ENCODE data around the gene ARFGEF3.

ARFGEF3 gene

GRCh38 chr6:138263963-138264362, 102.2 kb downstream of the ARFGEF3 start:
- no peak overlapping the region for H3K27ac ChIP-seq (ENCODE audit: insufficient read depth, low read length, poor library complexity, severe bottlenecking)
- no peaks in the 10 kb centered on the region for H3K9me3 ChIP-seq (ENCODE audit: control insufficient read depth, low read length)
- DNase-seq, result no peak
- H3K36me3 ChIP-seq (ENCODE audit: control insufficient read depth, insufficient read depth, low read length), result no peaks in the 10 kb centered on the region
- no peaks in the 10 kb centered on the region for H3K27me3 ChIP-seq (replicated peaks; ENCODE audit: control insufficient read depth, insufficient read depth, low read length, poor library complexity, severe bottlenecking)
- H3K4me3 ChIP-seq (ENCODE audit: insufficient read depth, low read depth, low read length, poor library complexity, severe bottlenecking), result no peak overlapping the region
- no peaks in the 10 kb centered on the region for H3K4me1 ChIP-seq (ENCODE audit: control insufficient read depth, insufficient read depth, low read length, poor library complexity, severe bottlenecking)

DNA sequence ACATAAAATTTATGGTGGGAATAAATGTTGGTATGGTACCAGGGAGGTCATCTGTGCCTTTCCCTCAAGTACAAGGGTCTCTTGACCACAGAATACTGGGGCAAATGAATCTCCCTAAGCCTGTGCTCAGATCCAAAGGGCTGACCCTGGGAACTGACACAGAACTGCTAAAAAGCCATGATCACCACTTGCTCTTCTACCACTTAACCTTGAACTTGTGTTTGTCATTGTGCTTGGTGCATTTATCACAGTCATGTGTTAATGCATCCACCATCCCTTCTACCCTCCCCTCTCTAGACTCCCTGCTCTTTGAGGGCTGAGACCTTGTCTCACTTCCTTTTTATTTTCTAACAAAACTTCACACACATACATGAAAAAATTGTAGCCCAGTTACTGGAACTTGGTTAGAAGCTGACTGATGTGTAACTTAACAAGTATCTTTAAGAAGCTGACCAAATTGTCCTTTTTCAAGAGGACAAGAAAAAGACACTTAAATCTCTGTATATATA, 102.7 kb downstream of the ARFGEF3 start:
- DNase-seq, result no peak

DNA sequence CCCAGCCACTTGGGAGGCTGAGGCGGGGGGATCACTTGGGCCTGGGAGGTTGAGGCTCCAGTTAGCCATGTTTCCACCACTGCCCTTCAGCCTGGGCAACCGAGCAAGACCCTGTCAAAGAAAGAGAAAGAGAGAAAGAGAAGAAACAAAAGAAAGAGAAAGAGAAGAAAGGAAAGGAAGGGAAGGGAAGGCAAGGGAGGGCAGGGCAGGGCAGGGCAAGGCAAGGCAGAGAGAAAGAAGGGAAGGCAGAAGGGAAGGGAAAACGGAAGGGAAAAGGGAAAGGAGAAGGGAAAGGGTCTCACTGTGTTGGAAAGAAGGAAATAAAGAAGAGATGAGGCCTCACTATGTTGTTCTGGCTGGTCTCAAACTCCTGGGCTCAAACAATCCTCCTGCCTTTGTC, 104.4 kb downstream of the ARFGEF3 start:
- Histone ChIP-seq H3K36me3 (ENCODE audit: control insufficient read depth, insufficient read depth, low read length) (no peaks in the 10 kb centered on the region), H3K27ac (ENCODE audit: insufficient read depth, low read length, poor library complexity, severe bottlenecking) (no peak overlapping the region), H3K27me3 (replicated peaks; ENCODE audit: control insufficient read depth, insufficient read depth, low read length, poor library complexity, severe bottlenecking) (no peaks in the 10 kb centered on the region), H3K4me1 (ENCODE audit: control insufficient read depth, insufficient read depth, low read length, poor library complexity, severe bottlenecking) (no peaks in the 10 kb centered on the region), H3K9me3 (ENCODE audit: control insufficient read depth, low read length) (no peaks in the 10 kb centered on the region), H3K4me3 (ENCODE audit: insufficient read depth, low read depth, low read length, poor library complexity, severe bottlenecking) (no peak overlapping the region)
- DNase-seq, result no peak

More for the DNA sequence above, 102.7 kb downstream of the ARFGEF3 start:
- H3K36me3 ChIP-seq (ENCODE audit: control insufficient read depth, insufficient read depth, low read length), result no peaks in the 10 kb centered on the region
- no peaks in the 10 kb centered on the region for H3K9me3 ChIP-seq (ENCODE audit: control insufficient read depth, low read length)
- no peaks in the 10 kb centered on the region for H3K27me3 ChIP-seq (replicated peaks; ENCODE audit: control insufficient read depth, insufficient read depth, low read length, poor library complexity, severe bottlenecking)
- no peak overlapping the region for H3K27ac ChIP-seq (ENCODE audit: insufficient read depth, low read length, poor library complexity, severe bottlenecking)
- H3K4me1 ChIP-seq (ENCODE audit: control insufficient read depth, insufficient read depth, low read length, poor library complexity, severe bottlenecking), result no peaks in the 10 kb centered on the region
- no peak overlapping the region for H3K4me3 ChIP-seq (ENCODE audit: insufficient read depth, low read depth, low read length, poor library complexity, severe bottlenecking)

DNA sequence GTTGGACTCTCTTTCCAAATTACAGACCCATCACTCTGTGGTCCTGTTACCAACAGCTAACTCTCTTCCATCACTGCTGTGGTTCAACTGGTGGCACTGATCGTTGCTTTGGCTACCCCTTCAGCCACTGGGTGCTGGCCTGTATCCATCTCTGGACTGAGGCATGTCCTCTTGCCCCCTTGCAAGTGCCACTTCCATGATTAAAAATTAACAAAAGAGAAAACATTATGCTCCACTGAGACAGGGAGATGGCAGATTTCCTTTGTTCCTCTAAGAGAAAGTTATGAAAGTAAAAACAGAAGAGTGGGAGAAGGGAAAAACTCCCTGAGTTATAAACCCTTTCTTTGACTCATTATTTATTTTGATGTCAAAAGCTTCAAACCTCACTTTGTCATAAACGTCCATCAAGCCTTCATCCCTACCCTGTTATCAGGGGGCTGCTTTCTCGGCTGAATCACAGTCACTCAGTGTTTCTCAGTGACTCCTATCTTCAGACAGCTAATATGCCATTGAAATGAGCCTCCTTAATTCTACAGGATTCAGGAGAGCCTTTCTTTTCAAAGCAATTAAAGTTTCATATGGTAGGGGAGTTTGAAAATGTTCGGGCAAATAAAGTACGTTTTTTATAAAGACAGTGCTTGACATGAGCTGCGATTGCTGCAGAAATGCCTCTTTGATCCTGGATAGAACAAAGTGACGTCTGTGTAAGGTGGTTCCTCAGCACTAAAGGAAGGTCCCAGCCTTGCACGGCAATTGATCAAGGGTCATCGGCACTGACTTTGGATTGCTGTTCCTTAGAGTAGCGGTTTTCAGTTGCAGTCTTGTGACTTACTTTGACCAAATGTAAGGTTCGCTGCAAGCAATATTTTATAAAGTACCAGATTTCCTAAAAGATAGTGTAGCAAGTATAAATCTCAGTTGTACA, 106.5 kb downstream of the ARFGEF3 start:
- H3K27ac ChIP-seq (ENCODE audit: insufficient read depth, low read length, poor library complexity, severe bottlenecking), result no peak overlapping the region
- no peak overlapping the region for H3K4me3 ChIP-seq (ENCODE audit: insufficient read depth, low read depth, low read length, poor library complexity, severe bottlenecking)
- no peaks in the 10 kb centered on the region for H3K27me3 ChIP-seq (replicated peaks; ENCODE audit: control insufficient read depth, insufficient read depth, low read length, poor library complexity, severe bottlenecking)
- no peaks in the 10 kb centered on the region for H3K9me3 ChIP-seq (ENCODE audit: control insufficient read depth, low read length)
- DNase-seq, result no peak
- no peaks in the 10 kb centered on the region for H3K36me3 ChIP-seq (ENCODE audit: control insufficient read depth, insufficient read depth, low read length)
- H3K4me1 ChIP-seq (ENCODE audit: control insufficient read depth, insufficient read depth, low read length, poor library complexity, severe bottlenecking), result no peaks in the 10 kb centered on the region

- H3K36me3 ChIP-seq (ENCODE audit: control insufficient read depth, insufficient read depth, low read length), result no peaks in the 10 kb centered on the region
Measured at GRCh38 chr6:138271451-138271850, 109.7 kb downstream of the ARFGEF3 start.

DNA sequence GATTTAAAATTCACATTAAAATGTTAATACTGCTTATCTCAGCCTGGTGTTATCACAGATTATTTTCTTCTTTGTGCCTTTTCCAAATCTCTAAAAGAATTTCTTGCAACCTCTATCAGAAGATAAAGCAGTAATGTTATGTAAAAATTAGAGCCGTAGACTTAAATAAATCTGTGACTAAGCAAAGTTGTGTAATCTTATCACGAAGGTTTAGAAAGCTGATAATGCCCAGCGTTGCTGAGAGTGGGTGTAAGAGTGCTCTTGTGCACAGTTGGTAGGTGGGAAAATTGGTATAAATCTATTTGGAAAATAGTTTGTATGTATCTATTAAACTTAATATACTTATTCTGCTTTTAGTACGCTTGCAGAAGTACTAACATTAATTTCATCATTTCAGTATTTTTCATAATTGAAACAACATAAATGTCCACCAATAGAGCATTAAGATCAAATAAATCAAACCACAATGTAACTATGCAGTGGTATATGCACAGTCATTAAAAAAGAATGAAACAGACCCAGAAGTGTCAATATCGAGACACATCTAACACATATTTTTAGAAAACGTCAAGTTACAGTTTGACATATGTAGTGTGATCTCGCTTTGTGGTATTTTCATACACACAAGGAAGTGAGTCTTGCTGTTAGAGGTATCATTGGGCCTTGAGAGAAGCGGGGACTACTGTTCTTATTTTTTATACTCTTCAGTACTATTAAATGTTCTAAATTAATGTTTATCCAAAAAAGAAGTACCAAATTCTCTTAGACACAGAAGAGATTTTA, 111.0 kb downstream of the ARFGEF3 start:
- Histone ChIP-seq H3K9me3 (ENCODE audit: control insufficient read depth, low read length) (no peaks in the 10 kb centered on the region), H3K36me3 (ENCODE audit: control insufficient read depth, insufficient read depth, low read length) (no peaks in the 10 kb centered on the region)
- DNase-seq, result no peak

More at GRCh38 chr6:138271451-138271850, 109.7 kb downstream of the ARFGEF3 start:
- Histone ChIP-seq H3K4me1 (ENCODE audit: control insufficient read depth, insufficient read depth, low read length, poor library complexity, severe bottlenecking) (no peaks in the 10 kb centered on the region), H3K4me3 (ENCODE audit: insufficient read depth, low read depth, low read length, poor library complexity, severe bottlenecking) (no peak overlapping the region), H3K9me3 (ENCODE audit: control insufficient read depth, low read length) (no peaks in the 10 kb centered on the region), H3K27me3 (replicated peaks; ENCODE audit: control insufficient read depth, insufficient read depth, low read length, poor library complexity, severe bottlenecking) (no peaks in the 10 kb centered on the region), H3K27ac (ENCODE audit: insufficient read depth, low read length, poor library complexity, severe bottlenecking) (no peak overlapping the region)
- DNase-seq, result no peak

DNA sequence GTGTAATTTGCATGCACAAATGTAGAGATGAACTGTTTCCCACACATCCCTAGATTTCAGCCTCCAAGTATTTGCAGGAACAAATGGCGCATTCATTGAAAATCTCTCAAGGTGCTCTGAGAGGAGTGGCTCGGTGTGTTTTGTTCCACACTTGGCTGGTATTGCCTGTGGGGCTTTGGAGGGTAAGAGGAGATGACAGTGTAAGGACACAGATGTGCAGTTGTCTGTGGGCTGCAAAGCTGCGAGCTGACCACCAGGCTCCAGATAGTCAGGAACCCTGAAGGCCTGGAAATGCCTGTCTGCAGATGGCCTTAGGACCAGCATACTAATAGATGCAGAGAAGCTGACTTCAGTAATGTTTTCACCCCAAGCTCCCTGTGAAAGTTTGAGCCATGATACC, 114.2 kb downstream of the ARFGEF3 start:
- DNase-seq, result no peak
- H3K27me3 ChIP-seq (replicated peaks; ENCODE audit: control insufficient read depth, insufficient read depth, low read length, poor library complexity, severe bottlenecking), result no peaks in the 10 kb centered on the region
- no peak overlapping the region for H3K27ac ChIP-seq (ENCODE audit: insufficient read depth, low read length, poor library complexity, severe bottlenecking)
- no peaks in the 10 kb centered on the region for H3K9me3 ChIP-seq (ENCODE audit: control insufficient read depth, low read length)
- no peaks in the 10 kb centered on the region for H3K4me1 ChIP-seq (ENCODE audit: control insufficient read depth, insufficient read depth, low read length, poor library complexity, severe bottlenecking)
- no peaks in the 10 kb centered on the region for H3K36me3 ChIP-seq (ENCODE audit: control insufficient read depth, insufficient read depth, low read length)
- no peak overlapping the region for H3K4me3 ChIP-seq (ENCODE audit: insufficient read depth, low read depth, low read length, poor library complexity, severe bottlenecking)

More for the DNA sequence above, 111.0 kb downstream of the ARFGEF3 start:
- Histone ChIP-seq H3K27ac (ENCODE audit: insufficient read depth, low read length, poor library complexity, severe bottlenecking) (no peak overlapping the region), H3K27me3 (replicated peaks; ENCODE audit: control insufficient read depth, insufficient read depth, low read length, poor library complexity, severe bottlenecking) (no peaks in the 10 kb centered on the region), H3K4me3 (ENCODE audit: insufficient read depth, low read depth, low read length, poor library complexity, severe bottlenecking) (no peak overlapping the region), H3K4me1 (ENCODE audit: control insufficient read depth, insufficient read depth, low read length, poor library complexity, severe bottlenecking) (no peaks in the 10 kb centered on the region)

GRCh38 chr6:138277835-138278234, 116.1 kb downstream of the ARFGEF3 start:
- H3K4me1 ChIP-seq (ENCODE audit: control insufficient read depth, insufficient read depth, low read length, poor library complexity, severe bottlenecking), result no peaks in the 10 kb centered on the region
- H3K27me3 ChIP-seq (replicated peaks; ENCODE audit: control insufficient read depth, insufficient read depth, low read length, poor library complexity, severe bottlenecking), result no peaks in the 10 kb centered on the region
- no peak overlapping the region for H3K4me3 ChIP-seq (ENCODE audit: insufficient read depth, low read depth, low read length, poor library complexity, severe bottlenecking)
- H3K27ac ChIP-seq (ENCODE audit: insufficient read depth, low read length, poor library complexity, severe bottlenecking), result no peak overlapping the region
- H3K36me3 ChIP-seq (ENCODE audit: control insufficient read depth, insufficient read depth, low read length), result no peaks in the 10 kb centered on the region
- H3K9me3 ChIP-seq (ENCODE audit: control insufficient read depth, low read length), result no peaks in the 10 kb centered on the region
- DNase-seq, result no peak

DNA sequence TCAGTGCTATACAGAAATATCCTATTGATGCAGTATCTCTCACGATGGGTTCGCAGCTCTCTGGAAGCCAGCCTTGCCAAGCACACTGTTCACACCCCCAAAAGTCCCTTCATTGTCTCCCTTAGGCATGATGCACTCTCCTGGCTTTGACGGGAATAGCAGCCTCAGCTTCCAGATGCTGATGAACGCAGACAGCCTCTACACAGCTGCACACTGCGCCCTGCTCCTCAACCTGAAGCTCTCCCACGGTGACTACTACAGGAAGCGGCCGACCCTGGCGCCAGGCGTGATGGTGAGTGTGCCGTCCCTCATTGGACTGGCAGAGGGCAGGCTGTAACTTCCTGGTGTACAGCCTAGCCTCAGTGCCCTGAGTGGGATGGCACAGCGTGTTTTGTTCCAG, 116.6 kb downstream of the ARFGEF3 start:
- no peak for DNase-seq
- no peak overlapping the region for H3K27ac ChIP-seq (ENCODE audit: insufficient read depth, low read length, poor library complexity, severe bottlenecking)
- no peaks in the 10 kb centered on the region for H3K36me3 ChIP-seq (ENCODE audit: control insufficient read depth, insufficient read depth, low read length)
- H3K27me3 ChIP-seq (replicated peaks; ENCODE audit: control insufficient read depth, insufficient read depth, low read length, poor library complexity, severe bottlenecking), result no peaks in the 10 kb centered on the region
- no peaks in the 10 kb centered on the region for H3K4me1 ChIP-seq (ENCODE audit: control insufficient read depth, insufficient read depth, low read length, poor library complexity, severe bottlenecking)
- no peaks in the 10 kb centered on the region for H3K9me3 ChIP-seq (ENCODE audit: control insufficient read depth, low read length)
- H3K4me3 ChIP-seq (ENCODE audit: insufficient read depth, low read depth, low read length, poor library complexity, severe bottlenecking), result no peak overlapping the region

DNA sequence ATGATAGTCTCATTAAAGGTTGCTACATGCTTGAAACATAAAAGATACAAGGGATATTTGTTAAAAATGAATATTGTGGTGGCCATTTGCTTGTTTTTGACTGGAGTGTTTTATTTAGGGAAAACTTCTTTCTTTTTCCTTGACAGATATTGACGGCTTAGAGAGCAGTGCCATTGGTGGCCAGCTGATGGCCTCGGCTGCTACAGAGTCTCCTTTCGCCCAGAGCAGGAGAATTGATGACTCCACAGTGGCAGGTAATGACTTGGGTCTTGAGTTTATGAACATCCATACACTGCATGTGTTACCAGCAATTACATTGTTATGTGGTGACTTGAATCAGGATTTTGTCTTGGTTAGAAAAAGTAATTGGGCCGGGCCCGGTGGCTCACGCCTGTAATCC, 124.1 kb downstream of the ARFGEF3 start:
- Histone ChIP-seq H3K27me3 (replicated peaks; ENCODE audit: control insufficient read depth, insufficient read depth, low read length, poor library complexity, severe bottlenecking) (no peaks in the 10 kb centered on the region), H3K36me3 (ENCODE audit: control insufficient read depth, insufficient read depth, low read length) (no peaks in the 10 kb centered on the region), H3K27ac (ENCODE audit: insufficient read depth, low read length, poor library complexity, severe bottlenecking) (no peak overlapping the region), H3K4me1 (ENCODE audit: control insufficient read depth, insufficient read depth, low read length, poor library complexity, severe bottlenecking) (no peaks in the 10 kb centered on the region), H3K4me3 (ENCODE audit: insufficient read depth, low read depth, low read length, poor library complexity, severe bottlenecking) (no peak overlapping the region), H3K9me3 (ENCODE audit: control insufficient read depth, low read length) (no peaks in the 10 kb centered on the region)
- DNase-seq, result no peak
